Ectodermal cell (in vitro differentiated cells): ENCODE results near the gene PAX7.

Source experiments
- H3K27ac ChIP-seq: 2 replicates; pipeline ENCODE4 v1.7.0; 2013; ENCODE audit warnings: mild to moderate bottlenecking, low read depth, low read length; ENCODE audit not compliant: insufficient read depth, poor library complexity, severe bottlenecking
- H3K27me3 ChIP-seq: 2 replicates; pipeline ENCODE4 v1.7.0; 2013; ENCODE audit warnings: mild to moderate bottlenecking, low read length; ENCODE audit not compliant: insufficient read depth, control insufficient read depth, poor library complexity, severe bottlenecking
- H3K36me3 ChIP-seq: one replicate; pipeline ENCODE4 v1.7.0; 2013; ENCODE audit warnings: low read length; ENCODE audit not compliant: control insufficient read depth, insufficient read depth
- H3K4me1 ChIP-seq: one replicate; pipeline ENCODE4 v1.7.0; 2013; ENCODE audit warnings: low read length; ENCODE audit not compliant: control insufficient read depth, insufficient read depth
- H3K4me3 ChIP-seq: 2 replicates; pipeline ENCODE4 v1.7.0; 2013; ENCODE audit warnings: low read depth, low read length, control low read depth; ENCODE audit not compliant: insufficient read depth
- H3K9me3 ChIP-seq: 2 replicates; pipeline ENCODE4 v1.7.0; 2013; ENCODE audit warnings: mild to moderate bottlenecking, low read length, moderate library complexity; ENCODE audit not compliant: control insufficient read depth
- WGBS, 2 experiments: methylation state at CpG; one replicate each; pipeline ENCODE4 v1.1.7; 2013; ENCODE audit warnings: missing lambda C conversion rate in 2 of 2; 5-methylcytosine and 5-hydroxymethylcytosine counted together

Gene PAX7

DNA sequence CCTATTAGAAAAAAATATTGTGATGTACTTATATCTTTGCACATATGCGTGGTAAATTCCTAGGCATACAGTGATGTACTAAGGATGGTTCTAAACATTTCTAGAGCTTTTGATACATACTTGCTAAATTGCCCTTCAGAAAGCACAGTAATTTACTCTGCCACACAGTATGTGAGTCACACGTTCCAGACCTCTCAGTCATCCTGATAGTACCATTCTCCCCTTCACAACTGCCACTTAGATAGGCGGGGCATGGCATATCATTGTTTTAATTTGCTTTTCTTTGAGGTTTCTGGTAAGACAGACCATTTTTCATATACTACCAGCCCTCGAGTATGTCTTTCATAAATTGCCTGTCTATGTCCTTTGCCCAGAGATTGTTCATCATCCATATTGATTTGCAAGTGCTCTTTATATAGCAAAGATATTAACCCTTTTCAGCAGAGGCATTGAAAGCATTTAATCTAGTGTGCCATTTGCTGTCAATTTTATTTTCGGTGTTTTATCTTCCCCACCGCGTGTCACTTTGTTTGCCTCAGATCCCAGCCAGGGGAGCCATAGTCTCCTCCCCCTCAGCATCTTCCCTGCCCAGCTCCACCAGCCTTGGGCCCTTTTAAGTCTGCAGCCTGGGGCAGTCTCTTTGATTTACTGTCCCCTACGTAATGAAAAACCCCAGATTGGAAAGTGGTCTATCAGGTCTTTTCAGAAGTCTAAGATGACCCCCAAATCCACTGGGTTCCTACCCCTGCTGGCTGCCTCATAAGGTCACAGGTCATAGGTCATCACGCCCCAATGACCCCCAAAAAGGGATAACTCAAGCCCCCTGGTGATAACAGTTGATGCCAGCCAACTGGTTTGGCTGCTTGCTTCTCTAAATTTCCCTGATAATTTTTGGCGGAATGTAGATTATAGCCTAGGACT is 11.8 kb upstream of the PAX7 start:
- H3K4me1 ChIP-seq = no peaks in the 10 kb centered on the region
- no peaks in the 10 kb centered on the region for H3K9me3 ChIP-seq
- H3K4me3 ChIP-seq = no peak overlapping the region
- no peaks in the 10 kb centered on the region for H3K27me3 ChIP-seq
- no peaks in the 10 kb centered on the region for H3K36me3 ChIP-seq
- 67 to 69% methylated on average over 9 to 10 of the region's 10 CpGs for WGBS, 2 experiments
- H3K27ac ChIP-seq = peak overlapping the region; percentile 16

DNA sequence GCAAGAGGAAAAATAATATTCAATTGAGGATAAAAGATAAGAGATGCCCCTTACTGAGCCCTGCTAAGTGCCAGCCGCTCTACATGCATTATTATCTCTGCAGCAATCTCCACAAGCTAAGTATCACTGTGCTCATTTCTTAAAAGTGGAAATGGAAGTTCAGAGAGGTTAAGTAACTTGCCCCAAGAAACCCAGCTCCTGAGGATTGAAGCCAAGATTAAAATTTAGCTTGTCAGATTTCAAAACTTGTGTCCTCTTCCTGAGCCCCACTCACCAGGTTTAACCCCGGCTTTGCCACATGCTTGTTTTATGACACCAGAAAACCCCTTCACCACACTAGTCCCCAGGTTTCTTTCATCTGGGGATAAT is 11.2 kb upstream of the PAX7 start:
- WGBS, 2 experiments = 92 to 96% methylated on average over 2 of the region's 2 CpGs
- Histone ChIP-seq H3K4me1 (no peaks in the 10 kb centered on the region), H3K4me3 (no peak overlapping the region), H3K27ac (peak overlapping the region; percentile 16), H3K27me3 (no peaks in the 10 kb centered on the region), H3K9me3 (no peaks in the 10 kb centered on the region), H3K36me3 (no peaks in the 10 kb centered on the region)

GRCh38 chr1:18628511-18628910 is 2.1 kb upstream of the PAX7 start:
- WGBS, 2 experiments = 81 to 83% methylated on average over 8 of the region's 8 CpGs
- no peak overlapping the region for H3K27ac ChIP-seq
- no peak overlapping the region for H3K4me3 ChIP-seq
- no peaks in the 10 kb centered on the region for H3K9me3 ChIP-seq
- peaks cover 83% of the 10 kb centered on the region for H3K27me3 ChIP-seq
- peaks cover 49% of the 10 kb centered on the region for H3K4me1 ChIP-seq
- no peaks in the 10 kb centered on the region for H3K36me3 ChIP-seq

DNA sequence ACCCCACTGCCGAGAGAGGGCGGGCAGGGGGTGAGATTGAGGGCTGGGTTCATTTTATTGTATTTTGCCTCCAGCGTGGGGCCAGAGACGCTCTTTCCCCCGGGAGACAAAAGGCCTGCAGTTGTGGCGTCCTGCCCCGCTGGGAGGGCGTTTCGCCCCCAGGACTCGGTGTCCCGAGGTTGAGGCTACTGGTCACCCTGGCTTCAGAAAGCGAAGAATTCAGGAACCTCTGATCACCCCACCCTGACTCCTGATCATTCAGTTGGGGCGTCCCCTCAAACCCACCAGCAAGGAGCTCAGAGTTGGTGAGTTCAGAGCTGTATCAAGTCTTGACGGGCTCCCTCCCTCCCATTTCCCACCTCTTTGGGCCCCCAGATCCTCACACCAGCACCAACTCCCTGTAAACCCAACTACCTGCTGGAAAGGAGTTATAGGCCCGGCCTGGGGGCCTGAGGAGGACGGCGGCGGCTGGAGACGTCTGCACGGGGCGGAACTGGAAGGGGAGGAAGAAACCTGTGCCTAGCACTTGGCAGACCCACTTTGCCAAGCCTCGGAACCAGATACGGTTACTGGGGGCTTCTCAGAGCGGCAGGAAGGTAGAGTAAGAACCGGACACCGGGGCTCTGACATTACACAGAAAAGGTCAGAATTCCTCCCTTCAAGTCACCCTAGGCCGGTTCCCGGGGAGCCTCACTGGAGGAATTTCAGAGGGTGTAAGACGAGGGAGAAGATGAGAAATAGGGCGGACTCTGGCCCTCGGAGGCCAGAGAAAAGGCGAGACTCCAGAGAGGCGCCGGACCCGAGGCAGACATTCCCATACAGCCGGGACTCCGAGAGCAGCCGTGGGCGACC is 761 bp upstream of the PAX7 start:
- Histone ChIP-seq H3K4me3 (peak overlapping the region; percentile 37), H3K27ac (peak overlapping the region; percentile 78), H3K4me1 (peaks cover 58% of the 10 kb centered on the region), H3K27me3 (peaks cover 97% of the 10 kb centered on the region), H3K9me3 (no peaks in the 10 kb centered on the region), H3K36me3 (no peaks in the 10 kb centered on the region)
- 1% methylated on average over 39 of the region's 39 CpGs for WGBS, 2 experiments

DNA sequence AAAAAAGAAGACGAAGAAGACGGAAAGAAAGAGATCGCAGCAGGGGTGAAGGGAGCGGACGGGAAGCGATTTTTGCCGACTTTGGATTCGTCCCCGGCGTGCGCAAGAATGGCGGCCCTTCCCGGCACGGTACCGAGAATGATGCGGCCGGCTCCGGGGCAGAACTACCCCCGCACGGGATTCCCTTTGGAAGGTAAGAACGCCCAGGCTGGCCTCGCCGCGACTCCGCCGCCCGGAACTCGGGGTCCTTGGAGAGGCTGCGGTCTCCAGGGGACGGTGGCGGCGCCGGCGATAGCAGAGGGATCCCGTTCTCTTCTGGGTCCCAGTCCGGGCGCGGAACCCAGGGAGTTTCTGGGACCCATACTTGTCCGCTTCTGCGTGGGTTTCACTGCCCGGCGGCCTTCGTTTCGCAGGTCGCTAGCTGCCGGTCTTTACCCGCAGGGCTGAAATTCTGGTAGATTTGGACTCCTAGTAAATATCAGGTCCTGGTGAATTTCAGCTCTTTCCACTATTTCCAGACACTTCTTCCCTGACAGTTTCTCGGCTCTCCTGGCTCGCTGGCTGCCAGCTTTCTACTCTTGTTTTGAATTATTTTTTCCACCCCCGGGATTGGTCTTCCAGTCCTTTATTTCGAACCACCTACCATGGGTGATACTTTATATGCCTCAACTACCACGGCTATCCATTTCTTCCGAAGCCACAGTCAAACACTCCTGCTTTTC is 1.0 kb downstream of the PAX7 start:
- H3K4me3 ChIP-seq = peak overlapping the region; percentile 37
- WGBS, 2 experiments = 1% methylated on average over 53 of the region's 53 CpGs
- H3K9me3 ChIP-seq = no peaks in the 10 kb centered on the region
- H3K4me1 ChIP-seq = peaks cover 65% of the 10 kb centered on the region
- peaks cover 97% of the 10 kb centered on the region for H3K27me3 ChIP-seq
- H3K27ac ChIP-seq = peak overlapping the region; percentile 66
- H3K36me3 ChIP-seq = no peaks in the 10 kb centered on the region

- Histone ChIP-seq H3K4me3 (peak overlapping the region; percentile 37), H3K27ac (no peak overlapping the region), H3K9me3 (no peaks in the 10 kb centered on the region), H3K36me3 (no peaks in the 10 kb centered on the region), H3K4me1 (peaks cover 69% of the 10 kb centered on the region), H3K27me3 (peaks cover 100% of the 10 kb centered on the region)
- 1% methylated on average over 22 to 23 of the region's 23 CpGs for whole genome bisulfite sequencing, 2 experiments
These were observed 1.6 kb downstream of the PAX7 start for GRCh38 chr1:18632218-18632588.

GRCh38 chr1:18632783-18633421 is 2.3 kb downstream of the PAX7 start:
- peaks cover 68% of the 10 kb centered on the region for H3K4me1 ChIP-seq
- H3K27ac ChIP-seq = no peak overlapping the region
- H3K4me3 ChIP-seq = peak overlapping the region; percentile 37
- H3K27me3 ChIP-seq = peaks cover 100% of the 10 kb centered on the region
- H3K36me3 ChIP-seq = no peaks in the 10 kb centered on the region
- 0 to 1% methylated on average over 48 of the region's 48 CpGs for WGBS, 2 experiments
- no peaks in the 10 kb centered on the region for H3K9me3 ChIP-seq

GRCh38 chr1:18633422-18634155 is 2.9 kb downstream of the PAX7 start:
- Histone ChIP-seq H3K27me3 (peaks cover 100% of the 10 kb centered on the region), H3K9me3 (no peaks in the 10 kb centered on the region), H3K4me3 (peak overlapping the region; percentile 37), H3K27ac (no peak overlapping the region), H3K36me3 (no peaks in the 10 kb centered on the region), H3K4me1 (peaks cover 68% of the 10 kb centered on the region)
- WGBS, 2 experiments = 11% methylated on average over 15 of the region's 15 CpGs

GRCh38 chr1:18634276-18634675 is 3.6 kb downstream of the PAX7 start:
- Histone ChIP-seq H3K36me3 (no peaks in the 10 kb centered on the region), H3K27ac (no peak overlapping the region), H3K9me3 (no peaks in the 10 kb centered on the region), H3K4me3 (no peak overlapping the region), H3K27me3 (peaks cover 100% of the 10 kb centered on the region), H3K4me1 (peaks cover 67% of the 10 kb centered on the region)
- WGBS, 2 experiments = 11 to 13% methylated on average over 16 of the region's 16 CpGs
